Lower leg skin (tissue), 4 donors: ENCODE measurements around the gene RYR2. TPM values are rescaled to one million over a fixed set of nuclear protein-coding genes. Genes with fewer than 3 reads are reported as not detected.

ENCODE experiments used
- DNase-seq, 2 donors: peaks; one replicate each; pipeline ENCODE4 v3.0.0-alpha.2; 2019; ENCODE audit warnings: low spot score in 2 of 2
- H3K4me3 ChIP-seq: fragments of 200-600 bp; sonication (generic); 2 replicates; pipeline ENCODE4 v1.5.1; 2017; ENCODE audit warnings: mild to moderate bottlenecking, low read depth; ENCODE audit not compliant: poor library complexity, severe bottlenecking
- POLR2A ChIP-seq, 2 donors: fragments of 450-650 bp; IDR thresholded peaks; one replicate each; pipeline ENCODE4 v1.6.1; 2016 to 2017; ENCODE audit warnings: antibody characterized with exemption in 2 of 2, mild to moderate bottlenecking in 1 of 2, moderate library complexity in 1 of 2
- WGBS, 2 donors: methylation state at CpG; one replicate each; pipeline ENCODE4 v1.1.5; 2018; 5-methylcytosine and 5-hydroxymethylcytosine counted together
- intact Hi-C: fragments of 100-400 bp; cut with DNase I; formaldehyde crosslinking; loops from one replicate; pipeline ENCODE4 v1.15.0; 2023; ENCODE audit warnings: low total_unique reads
- total RNA-seq, 4 donors: library from RNA; depleted of rRNA; stranded (reverse); fragments of >200 nt; gene quantifications; one replicate each; pipeline ENCODE4 v1.1.0, GENCODE V29; 2016
- TF ChIP-seq, protein P1 (sequence below), 3 donors: fragments of 450-650 bp; IDR thresholded peaks; one replicate each; pipeline ENCODE4 v1.5.1; 2016; ENCODE audit warnings: antibody characterized with exemption in 3 of 3, mild to moderate bottlenecking in 3 of 3, moderate library complexity in 2 of 3

RYR2 gene
- total RNA-seq, 4 donors from 2014 or later = 0.19 to 0.97 (median 0.66) TPM

DNA sequence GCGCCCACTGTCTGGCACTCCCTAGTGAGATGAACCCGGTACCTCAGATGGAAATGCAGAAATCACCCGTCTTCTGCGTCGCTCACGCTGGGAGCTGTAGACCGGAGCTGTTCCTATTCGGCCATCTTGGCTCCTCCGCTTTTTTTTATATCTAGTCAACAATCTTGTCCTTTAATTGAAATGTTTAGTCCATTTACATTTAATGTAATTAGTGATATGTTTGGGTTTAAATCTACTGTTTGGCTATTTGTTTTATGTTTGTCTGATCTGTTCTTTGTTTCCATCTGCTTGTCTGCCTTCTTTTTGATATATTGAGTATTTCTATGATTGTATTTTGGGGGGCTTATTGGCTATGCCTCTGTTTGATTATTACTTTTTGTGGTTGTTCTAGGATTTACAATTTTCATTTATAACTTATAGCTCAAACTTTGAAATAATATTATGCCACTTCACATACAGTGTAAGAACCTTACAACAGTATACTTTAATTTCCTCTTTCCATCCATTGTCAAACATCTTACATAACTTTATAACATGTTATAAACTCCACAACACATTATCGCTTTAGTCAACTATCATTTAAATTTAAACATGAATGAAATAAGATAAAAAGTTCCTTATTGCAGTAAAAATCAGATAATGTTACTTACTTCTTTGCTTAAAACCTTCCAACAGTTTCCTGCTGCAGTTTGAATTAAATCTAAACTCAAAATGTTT is 16.5 kb upstream of the RYR2 start:
- 93 to 97% methylated on average over 9 of the region's 10 CpGs for WGBS, 2 donors
- TF ChIP-seq, protein P1, sequence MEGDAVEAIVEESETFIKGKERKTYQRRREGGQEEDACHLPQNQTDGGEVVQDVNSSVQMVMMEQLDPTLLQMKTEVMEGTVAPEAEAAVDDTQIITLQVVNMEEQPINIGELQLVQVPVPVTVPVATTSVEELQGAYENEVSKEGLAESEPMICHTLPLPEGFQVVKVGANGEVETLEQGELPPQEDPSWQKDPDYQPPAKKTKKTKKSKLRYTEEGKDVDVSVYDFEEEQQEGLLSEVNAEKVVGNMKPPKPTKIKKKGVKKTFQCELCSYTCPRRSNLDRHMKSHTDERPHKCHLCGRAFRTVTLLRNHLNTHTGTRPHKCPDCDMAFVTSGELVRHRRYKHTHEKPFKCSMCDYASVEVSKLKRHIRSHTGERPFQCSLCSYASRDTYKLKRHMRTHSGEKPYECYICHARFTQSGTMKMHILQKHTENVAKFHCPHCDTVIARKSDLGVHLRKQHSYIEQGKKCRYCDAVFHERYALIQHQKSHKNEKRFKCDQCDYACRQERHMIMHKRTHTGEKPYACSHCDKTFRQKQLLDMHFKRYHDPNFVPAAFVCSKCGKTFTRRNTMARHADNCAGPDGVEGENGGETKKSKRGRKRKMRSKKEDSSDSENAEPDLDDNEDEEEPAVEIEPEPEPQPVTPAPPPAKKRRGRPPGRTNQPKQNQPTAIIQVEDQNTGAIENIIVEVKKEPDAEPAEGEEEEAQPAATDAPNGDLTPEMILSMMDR (IDR thresholded peaks at IDR 0.05) = no peak
- H3K4me3 ChIP-seq = no peak overlapping the region
- intact Hi-C loops = no loop called here
- DNase-seq = no peak

DNA sequence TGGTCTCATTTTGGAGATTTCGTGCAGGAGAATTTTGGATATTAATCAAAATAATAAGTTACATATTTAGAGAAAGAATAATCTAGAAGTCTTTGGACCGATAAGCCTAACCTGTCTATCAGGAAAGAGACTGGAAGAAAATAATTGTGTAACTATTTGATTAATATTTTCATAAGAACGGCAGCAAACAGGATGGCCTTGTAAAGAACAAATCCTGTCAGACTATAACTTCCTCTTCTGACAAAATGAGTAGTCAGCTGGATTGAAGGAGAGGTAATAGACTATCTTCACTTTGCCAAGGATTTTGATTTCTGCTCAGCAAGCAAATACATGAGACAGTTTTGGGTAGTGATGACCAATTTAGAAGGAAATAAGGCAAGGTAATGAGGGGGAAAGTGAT is 12.7 kb upstream of the RYR2 start:
- WGBS, 2 donors = 80 to 81% methylated on average over 3 of the region's 3 CpGs

DNA sequence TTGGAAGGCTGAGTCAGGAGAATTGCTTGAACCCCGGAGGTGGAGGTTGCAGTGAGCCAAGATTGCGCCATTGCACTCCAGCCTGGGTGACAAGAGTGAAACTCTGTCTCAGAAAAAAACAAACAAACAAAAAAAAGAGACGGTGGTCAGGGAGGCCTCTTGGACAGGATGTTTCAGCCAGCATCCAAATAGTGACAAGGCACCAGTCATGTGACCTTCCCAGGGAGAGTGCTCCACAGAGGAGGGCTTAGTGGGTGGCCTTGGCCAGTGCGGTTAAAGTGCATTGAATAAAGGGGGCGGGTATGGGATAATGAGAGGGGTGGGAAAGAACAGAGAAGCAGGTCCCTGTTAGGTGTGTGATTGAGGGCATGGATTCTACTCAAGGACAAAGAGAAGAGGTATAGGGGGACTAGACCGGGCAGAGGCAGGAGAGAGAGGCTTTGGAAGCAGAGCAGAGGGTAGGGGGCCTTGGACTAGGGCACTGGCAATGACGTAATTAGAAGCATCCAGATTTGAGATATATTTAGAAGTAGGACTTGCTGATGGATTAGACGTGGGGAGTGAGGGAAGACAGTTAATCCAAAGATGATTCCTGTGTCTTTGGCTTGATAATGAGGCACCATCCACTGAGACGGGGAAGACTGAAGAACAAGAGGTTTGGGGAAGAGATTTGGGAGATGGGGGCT is 12.0 kb upstream of the RYR2 start:
- WGBS, 2 donors = 78% methylated on average over 9 of the region's 9 CpGs
- DNase-seq = no peak
- H3K4me3 ChIP-seq = no peak overlapping the region
- TF ChIP-seq POLR2A (IDR thresholded peaks at IDR 0.05) = no peak
- TF ChIP-seq, protein P1 (IDR thresholded peaks at IDR 0.05) = no peak
- intact Hi-C loops = no loop called here

More for the DNA sequence above, 12.7 kb upstream of the RYR2 start:
- DNase-seq = no peak
- intact Hi-C loops = no loop called here
- TF ChIP-seq POLR2A (IDR thresholded peaks at IDR 0.05) = no peak
- TF ChIP-seq, protein P1 (IDR thresholded peaks at IDR 0.05) = no peak
- H3K4me3 ChIP-seq = no peak overlapping the region

DNA sequence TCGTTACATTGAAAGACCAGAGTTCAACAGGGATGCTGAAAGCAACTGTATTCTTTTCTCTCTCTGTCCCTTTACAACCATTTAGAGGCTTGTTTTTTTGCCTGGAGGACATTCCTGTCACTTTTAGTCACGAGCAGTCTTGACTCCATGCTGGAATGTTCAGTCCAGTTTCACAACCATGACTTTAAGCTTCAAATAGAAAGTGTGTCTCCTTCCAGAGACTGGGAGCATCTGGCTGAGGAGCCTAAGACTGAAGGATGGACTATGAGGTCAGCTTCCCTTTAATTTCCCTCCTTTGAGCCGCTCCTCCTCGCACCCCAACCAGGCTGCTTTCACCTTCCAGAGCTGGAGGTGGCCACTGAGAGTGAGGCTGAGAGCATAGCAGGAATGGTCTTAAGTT is 10.5 kb upstream of the RYR2 start:
- no peak for TF ChIP-seq POLR2A (IDR thresholded peaks at IDR 0.05)
- TF ChIP-seq, protein P1 (IDR thresholded peaks at IDR 0.05) = no peak
- intact Hi-C loops = no loop called here
- WGBS, 2 donors = 41 to 50% methylated on average over 4 of the region's 4 CpGs
- H3K4me3 ChIP-seq = no peak overlapping the region
- DNase-seq = no peak

DNA sequence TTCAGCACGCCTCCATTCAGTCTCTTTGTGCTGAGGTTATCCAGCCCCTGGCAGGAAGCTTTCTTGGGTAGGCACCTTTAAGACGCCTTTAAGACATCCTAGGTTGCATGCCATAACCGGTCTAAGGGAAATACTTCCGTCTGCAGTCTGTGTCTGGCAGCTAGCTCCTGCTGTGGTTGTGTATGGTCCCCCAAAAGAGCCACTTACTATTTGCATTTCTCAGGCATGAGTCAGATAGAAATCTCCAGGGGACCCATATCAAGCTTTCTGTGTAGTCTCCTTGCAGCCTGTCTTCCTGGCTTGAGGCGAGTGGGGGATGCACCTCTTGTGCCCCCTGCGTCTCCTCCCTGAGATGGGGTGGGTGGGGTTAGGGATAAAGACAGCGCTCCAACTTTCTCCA is 10.0 kb upstream of the RYR2 start:
- intact Hi-C loops = no loop called here
- DNase-seq = no peak
- TF ChIP-seq POLR2A (IDR thresholded peaks at IDR 0.05) = no peak
- TF ChIP-seq, protein P1 (IDR thresholded peaks at IDR 0.05) = no peak
- WGBS, 2 donors = 31 to 39% methylated on average over 7 of the region's 7 CpGs
- no peak overlapping the region for H3K4me3 ChIP-seq
